Nephron (organoid): Measurements from ENCODE around the gene ZNF775.

Source experiments
- H3K27ac Mint-ChIP-seq, 3 experiments: 2 replicates each; pipeline ENCODE4 v1.8.0; 2020; ENCODE audit warnings: mixed read lengths in 3 of 3, mild to moderate bottlenecking in 2 of 3, moderate library complexity in 1 of 3
- H3K27me3 Mint-ChIP-seq: 2 replicates; pipeline ENCODE4 v1.8.0; 2021; ENCODE audit warnings: low read depth, mild to moderate bottlenecking, moderate library complexity, mixed read lengths
- H3K36me3 Mint-ChIP-seq: 2 replicates; pipeline ENCODE4 v1.8.0; 2020; ENCODE audit warnings: low read depth, mixed read lengths
- H3K4me1 Mint-ChIP-seq: 2 replicates; pipeline ENCODE4 v1.8.0; 2020; ENCODE audit warnings: mixed read lengths
- H3K4me3 Mint-ChIP-seq, 3 experiments: 2 replicates each; pipeline ENCODE4 v1.8.0; 2020; ENCODE audit warnings: mild to moderate bottlenecking in 3 of 3, mixed read lengths in 3 of 3, moderate library complexity in 2 of 3
- H3K9me3 Mint-ChIP-seq: 2 replicates; pipeline ENCODE4 v1.8.0; 2020; ENCODE audit warnings: mixed read lengths
- CTCF ChIP-seq, 3 experiments: fragments of 200-600 bp; sonication (generic); IDR thresholded peaks; one replicate each; pipeline ENCODE4 v1.5.0; 2021; ENCODE audit warnings: antibody characterized with exemption in 3 of 3; ENCODE audit not compliant: unreplicated experiment in 3 of 3

The ZNF775 gene

GRCh38 chr7:150444674-150445365 lies 65.7 kb downstream of the ZNF775 start:
- H3K9me3 Mint-ChIP-seq = peaks cover 15% of the 10 kb centered on the region
- no peak for TF ChIP-seq CTCF (IDR thresholded peaks at IDR 0.05; ENCODE audit: unreplicated experiment in 3 of 3)
- H3K27me3 Mint-ChIP-seq = peaks cover 7% of the 10 kb centered on the region
- H3K36me3 Mint-ChIP-seq = no peaks in the 10 kb centered on the region
- H3K4me1 Mint-ChIP-seq = peaks cover 16% of the 10 kb centered on the region
- H3K27ac Mint-ChIP-seq = no peak overlapping the region
- no peak overlapping the region for H3K4me3 Mint-ChIP-seq

GRCh38 chr7:150446288-150446938 lies 67.3 kb downstream of the ZNF775 start:
- TF ChIP-seq CTCF (IDR thresholded peaks at IDR 0.05; ENCODE audit: unreplicated experiment in 3 of 3) = no peak
- Mint-ChIP-seq H3K27me3 (peaks cover 16% of the 10 kb centered on the region), H3K27ac (no peak overlapping the region), H3K36me3 (no peaks in the 10 kb centered on the region), H3K9me3 (peaks cover 11% of the 10 kb centered on the region), H3K4me3 (no peak overlapping the region), H3K4me1 (peaks cover 16% of the 10 kb centered on the region)
